Measurements from ENCODE around the gene KCNJ3.

Gene KCNJ3

DNA sequence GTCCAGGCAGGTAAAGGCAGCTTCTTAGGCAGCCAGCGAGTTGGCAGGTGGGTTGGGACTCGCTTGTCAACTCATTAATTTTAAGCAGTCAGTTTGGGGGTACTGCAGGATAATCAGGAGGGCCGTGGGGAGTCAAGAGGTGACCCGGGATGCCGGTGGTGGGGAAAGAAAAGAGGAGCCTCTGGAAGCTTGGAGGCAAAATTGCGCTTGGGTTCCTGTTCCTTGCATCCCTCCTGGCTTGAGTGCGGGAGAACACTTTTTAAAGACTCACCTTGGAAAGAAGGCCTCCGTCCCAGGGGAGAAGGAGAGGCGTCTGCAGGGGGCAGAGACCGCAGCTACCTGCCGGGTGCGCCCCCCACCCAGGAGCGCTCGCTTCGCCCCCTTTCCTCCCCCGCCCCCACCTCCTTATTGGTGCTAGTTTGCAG is at the start of gene KCNJ3:
Gene KCNJ3 (plus strand): TSS at position 400 of the 425 bp plus-strand sequence. CDS start 81 bp downstream, outside the sequence.
- in situ Hi-C loops (cut with HindIII; ENCODE audit: low sequenced_read_pairs): no loop called here

DNA sequence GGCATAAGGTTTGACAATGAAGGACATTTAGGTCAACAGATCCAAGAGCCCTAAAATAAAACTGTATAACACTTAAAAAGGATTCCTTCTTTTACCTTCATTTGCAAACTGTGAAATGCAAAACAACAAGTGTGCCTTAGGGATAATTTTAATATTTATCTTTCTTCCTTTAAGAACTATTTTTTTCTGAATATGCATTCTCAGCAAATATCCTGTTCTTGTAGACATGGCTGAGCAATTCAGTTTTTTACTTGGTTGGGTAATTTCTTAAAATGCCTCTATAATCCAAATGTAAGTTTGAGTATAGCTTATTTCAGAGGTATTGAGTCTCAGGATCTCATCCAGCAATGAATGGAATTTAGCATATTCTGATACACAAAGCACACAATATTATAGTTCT is 43.0 kb upstream of the KCNJ3 start:
- in situ Hi-C loops (cut with HindIII; ENCODE audit: low sequenced_read_pairs): no loop called here

- in situ Hi-C loops (cut with HindIII; ENCODE audit: low sequenced_read_pairs): no loop called here
Observed at GRCh38 chr2:154658854-154659253, 39.6 kb upstream of the KCNJ3 start.

GRCh38 chr2:154664248-154664647 is 34.2 kb upstream of the KCNJ3 start:
- in situ Hi-C loops (cut with HindIII; ENCODE audit: low sequenced_read_pairs): no loop called here

- in situ Hi-C loops (cut with HindIII; ENCODE audit: low sequenced_read_pairs): no loop called here
Observed at GRCh38 chr2:154670083-154670482, 28.4 kb upstream of the KCNJ3 start.

GRCh38 chr2:154673694-154674093 is 24.8 kb upstream of the KCNJ3 start:
- in situ Hi-C loops (cut with HindIII; ENCODE audit: low sequenced_read_pairs): no loop called here

- in situ Hi-C loops (cut with HindIII; ENCODE audit: low sequenced_read_pairs): no loop called here
Observed at GRCh38 chr2:154677401-154677800, 21.1 kb upstream of the KCNJ3 start.

GRCh38 chr2:154681741-154682140 is 16.8 kb upstream of the KCNJ3 start:
- in situ Hi-C loops (cut with HindIII; ENCODE audit: low sequenced_read_pairs): no loop called here

DNA sequence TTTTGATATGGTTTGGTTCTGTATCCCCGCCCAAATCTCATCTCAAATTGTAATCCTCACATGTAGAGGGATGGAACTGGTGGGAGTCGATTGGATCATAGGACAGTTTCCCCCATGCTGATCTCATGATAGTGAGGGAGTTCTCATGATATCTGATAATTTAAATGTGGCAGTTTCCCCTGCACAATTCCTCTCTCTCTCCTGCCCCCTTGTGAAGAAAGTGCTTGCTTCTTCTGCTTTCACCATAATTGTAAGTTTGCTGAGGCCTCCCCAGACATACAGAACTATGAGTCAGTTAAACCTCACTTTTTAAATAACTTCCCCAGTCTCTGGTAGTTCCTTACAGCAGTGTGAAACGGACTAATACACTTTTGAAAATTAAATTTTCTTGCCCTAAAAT is 12.3 kb upstream of the KCNJ3 start:
- in situ Hi-C loops (cut with HindIII; ENCODE audit: low sequenced_read_pairs): no loop called here

GRCh38 chr2:154688373-154688772 is 10.1 kb upstream of the KCNJ3 start:
- in situ Hi-C loops (cut with HindIII; ENCODE audit: low sequenced_read_pairs): no loop called here

DNA sequence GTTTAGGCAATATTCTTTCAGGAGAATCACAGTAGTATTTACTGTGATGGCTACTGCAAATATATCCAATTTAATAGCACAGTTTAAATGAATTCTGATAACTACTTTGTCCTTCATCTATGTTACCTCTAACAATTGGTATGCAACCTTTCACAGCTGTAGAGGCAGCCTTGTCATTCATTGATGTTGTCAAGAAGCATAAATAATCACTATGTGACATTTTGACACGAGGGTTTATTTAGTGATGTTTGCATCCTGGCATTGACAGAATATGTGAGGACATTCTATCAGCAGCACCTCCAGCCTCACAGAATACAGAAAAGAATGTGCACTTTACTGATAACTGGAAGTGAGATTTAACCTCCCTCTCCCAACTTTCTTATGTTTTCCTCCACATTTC is 9.3 kb upstream of the KCNJ3 start:
- in situ Hi-C loops (cut with HindIII; ENCODE audit: low sequenced_read_pairs): no loop called here

DNA sequence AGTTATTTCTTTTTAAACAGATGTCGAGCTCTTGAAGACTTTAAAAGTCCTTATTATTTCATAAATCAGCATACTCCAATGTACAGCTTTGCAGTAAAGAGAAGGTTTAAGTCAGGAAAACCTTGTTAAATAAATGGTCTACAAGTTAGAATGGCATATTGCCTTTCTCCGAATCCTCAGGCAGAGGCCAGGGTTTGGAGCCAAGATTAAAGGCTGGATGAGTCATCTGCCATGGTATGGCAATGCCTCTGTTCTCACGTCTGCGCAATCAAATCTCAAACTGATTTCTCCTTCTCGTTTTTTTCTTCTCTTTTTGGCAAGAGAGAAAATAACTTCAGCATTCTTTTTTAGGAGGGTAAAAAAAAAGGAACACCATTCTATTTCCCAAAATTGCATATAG is 5.6 kb upstream of the KCNJ3 start:
- in situ Hi-C loops (cut with HindIII; ENCODE audit: low sequenced_read_pairs): no loop called here

GRCh38 chr2:154693741-154694340 is 4.7 kb upstream of the KCNJ3 start:
- in situ Hi-C loops (cut with HindIII; ENCODE audit: low sequenced_read_pairs): no loop called here

DNA sequence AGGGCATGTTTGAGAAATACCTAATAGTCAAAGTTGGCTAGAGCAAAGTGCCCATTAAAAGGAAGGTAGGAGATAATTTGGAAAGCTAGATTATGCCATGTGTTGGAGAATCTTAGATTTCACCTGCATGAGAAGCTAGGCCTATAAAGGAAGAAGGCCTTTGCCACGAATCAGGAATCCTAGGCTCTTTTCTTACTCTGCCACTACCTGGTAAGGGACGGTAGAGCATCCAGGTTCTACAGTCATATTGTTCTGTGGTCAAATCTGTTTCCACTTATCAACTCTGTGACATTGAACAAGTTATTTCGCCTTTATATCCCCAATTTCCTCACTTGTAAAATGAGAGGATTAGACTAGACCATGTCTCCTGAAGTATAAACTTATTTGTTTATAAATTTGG is 3.6 kb upstream of the KCNJ3 start:
- in situ Hi-C loops (cut with HindIII; ENCODE audit: low sequenced_read_pairs): no loop called here

DNA sequence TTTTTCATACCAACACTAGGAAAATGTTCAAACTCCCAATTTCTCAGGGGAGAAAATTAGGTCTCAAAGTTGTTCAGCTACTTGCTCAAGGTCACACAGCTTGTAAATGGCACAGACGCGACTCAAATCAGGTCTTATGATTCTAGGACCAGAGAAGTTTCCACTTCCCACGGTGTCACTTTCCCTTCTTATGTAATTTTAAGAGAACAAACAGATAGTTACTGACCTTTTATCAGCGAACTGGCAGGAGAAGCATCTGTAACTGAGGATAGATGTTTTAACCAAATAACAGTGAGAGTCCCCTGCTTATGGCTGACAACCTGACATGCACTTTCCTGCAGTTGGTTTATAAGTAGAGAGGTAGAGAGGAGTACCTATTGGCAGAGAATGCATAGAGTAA is 2.1 kb upstream of the KCNJ3 start:
- in situ Hi-C loops (cut with HindIII; ENCODE audit: low sequenced_read_pairs): no loop called here

- in situ Hi-C loops (cut with HindIII; ENCODE audit: low sequenced_read_pairs): no loop called here
Observed at GRCh38 chr2:154696810-154697417, 1.6 kb upstream of the KCNJ3 start.

DNA sequence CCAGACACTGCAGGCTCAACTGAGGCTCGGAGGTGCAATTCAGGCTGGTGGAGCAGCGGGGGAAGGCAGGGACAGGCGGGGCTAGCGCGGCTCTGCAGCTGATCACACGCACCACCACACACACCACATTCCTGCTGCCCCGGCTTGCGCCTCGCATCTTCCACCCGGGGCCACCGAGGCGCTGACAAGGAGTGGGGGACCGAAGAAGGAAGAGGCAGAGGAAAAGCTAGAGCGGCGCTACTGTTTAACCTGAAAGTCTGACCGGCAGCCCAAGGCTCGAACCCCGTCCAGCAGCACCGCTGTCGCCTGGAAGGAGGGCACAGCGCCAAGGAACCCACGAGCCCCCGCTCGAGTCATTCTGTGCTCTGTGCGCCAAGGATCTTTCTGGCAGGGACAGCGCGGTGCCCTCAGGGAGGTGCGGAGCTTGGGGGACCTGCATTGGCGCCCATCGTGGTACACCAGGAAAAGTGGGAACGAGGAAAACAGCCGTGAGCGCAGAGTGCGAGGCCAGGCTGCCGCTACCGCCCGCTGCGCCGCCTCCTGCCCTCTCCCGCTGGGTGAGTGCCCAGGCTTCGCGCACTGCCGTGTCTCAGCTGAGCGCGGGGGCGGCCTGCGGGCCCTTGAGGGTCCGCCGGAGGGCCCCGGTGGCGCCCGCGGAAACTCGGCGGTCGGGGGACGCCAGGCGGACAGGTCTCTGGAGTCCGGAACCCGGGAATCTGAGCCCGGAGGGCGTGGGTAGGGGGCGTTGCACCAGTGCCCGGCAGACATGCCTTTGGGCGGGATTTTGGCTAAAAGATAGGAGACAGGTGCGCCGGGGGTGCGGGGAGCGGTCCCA is 860 bp upstream of the KCNJ3 start:
- in situ Hi-C loops (cut with HindIII; ENCODE audit: low sequenced_read_pairs): no loop called here

GRCh38 chr2:154698721-154699574 is 453 bp downstream of the KCNJ3 start:
- in situ Hi-C loops (cut with HindIII; ENCODE audit: low sequenced_read_pairs): no loop called here

- in situ Hi-C loops (cut with HindIII; ENCODE audit: low sequenced_read_pairs): no loop called here
Observed at GRCh38 chr2:154699575-154699930, 1.1 kb downstream of the KCNJ3 start.

DNA sequence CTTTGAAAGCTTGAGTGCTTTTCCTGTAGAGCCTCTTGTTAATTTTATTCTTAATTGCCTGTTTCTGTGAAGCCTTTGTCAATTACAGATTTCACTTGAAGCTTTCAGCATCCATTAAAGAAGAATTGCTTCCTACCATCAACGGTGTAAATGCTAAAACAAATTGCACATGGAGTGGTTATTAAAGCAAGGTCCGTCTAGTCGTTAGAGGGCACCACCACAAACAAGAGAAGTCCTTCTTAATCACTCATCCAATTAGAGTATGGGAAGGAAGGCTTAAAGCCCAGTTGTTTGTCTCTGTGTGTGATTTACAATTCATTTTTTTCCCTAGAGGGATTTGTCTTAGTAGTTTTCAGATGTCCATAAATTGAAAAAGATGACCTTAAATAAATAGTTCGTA is 1.6 kb downstream of the KCNJ3 start:
- in situ Hi-C loops (cut with HindIII; ENCODE audit: low sequenced_read_pairs): no loop called here

GRCh38 chr2:154704991-154705390 is 6.5 kb downstream of the KCNJ3 start:
- in situ Hi-C loops (cut with HindIII; ENCODE audit: low sequenced_read_pairs): no loop called here

Data from DLD1 (cell line).